ENCODE results near the gene TLE3.

TLE3 gene

DNA sequence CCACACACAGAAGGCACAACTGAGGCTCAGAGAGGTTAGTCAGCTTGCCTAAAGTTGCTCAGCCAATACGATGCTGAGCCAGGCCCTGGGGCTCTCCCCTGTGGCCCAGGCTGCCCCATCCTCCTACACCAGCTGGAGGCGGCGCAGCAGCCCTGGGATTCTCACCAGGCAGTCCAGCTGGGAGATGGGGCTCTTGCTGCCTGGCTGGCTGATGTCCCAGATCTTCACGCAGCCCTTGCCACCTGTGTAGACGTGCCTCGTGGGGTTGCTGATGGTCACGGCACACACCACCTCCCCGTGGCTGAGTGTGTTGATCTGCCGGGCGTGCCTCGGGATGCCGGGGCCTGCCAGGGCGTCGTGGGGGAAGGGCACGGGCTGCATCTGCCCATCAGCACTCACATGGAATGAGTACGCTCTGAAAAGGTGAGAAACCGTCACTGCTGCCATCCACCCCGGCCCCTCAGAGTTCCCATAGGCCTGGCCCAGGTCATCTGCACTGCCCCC lies 42.8 kb downstream of the TLE3 start:
- no peak for DNase-seq (ENCODE audit: low read depth in 2 of 2)
- TF ChIP-seq, protein P1, sequence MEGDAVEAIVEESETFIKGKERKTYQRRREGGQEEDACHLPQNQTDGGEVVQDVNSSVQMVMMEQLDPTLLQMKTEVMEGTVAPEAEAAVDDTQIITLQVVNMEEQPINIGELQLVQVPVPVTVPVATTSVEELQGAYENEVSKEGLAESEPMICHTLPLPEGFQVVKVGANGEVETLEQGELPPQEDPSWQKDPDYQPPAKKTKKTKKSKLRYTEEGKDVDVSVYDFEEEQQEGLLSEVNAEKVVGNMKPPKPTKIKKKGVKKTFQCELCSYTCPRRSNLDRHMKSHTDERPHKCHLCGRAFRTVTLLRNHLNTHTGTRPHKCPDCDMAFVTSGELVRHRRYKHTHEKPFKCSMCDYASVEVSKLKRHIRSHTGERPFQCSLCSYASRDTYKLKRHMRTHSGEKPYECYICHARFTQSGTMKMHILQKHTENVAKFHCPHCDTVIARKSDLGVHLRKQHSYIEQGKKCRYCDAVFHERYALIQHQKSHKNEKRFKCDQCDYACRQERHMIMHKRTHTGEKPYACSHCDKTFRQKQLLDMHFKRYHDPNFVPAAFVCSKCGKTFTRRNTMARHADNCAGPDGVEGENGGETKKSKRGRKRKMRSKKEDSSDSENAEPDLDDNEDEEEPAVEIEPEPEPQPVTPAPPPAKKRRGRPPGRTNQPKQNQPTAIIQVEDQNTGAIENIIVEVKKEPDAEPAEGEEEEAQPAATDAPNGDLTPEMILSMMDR (IDR thresholded peaks at IDR 0.05; ENCODE audit: low read depth, low read length) = no peak
- no peak overlapping the region for H3K4me3 ChIP-seq (replicated peaks in 1 of 2; ENCODE audit: low read depth in 2 of 2, low read length in 2 of 2)

DNA sequence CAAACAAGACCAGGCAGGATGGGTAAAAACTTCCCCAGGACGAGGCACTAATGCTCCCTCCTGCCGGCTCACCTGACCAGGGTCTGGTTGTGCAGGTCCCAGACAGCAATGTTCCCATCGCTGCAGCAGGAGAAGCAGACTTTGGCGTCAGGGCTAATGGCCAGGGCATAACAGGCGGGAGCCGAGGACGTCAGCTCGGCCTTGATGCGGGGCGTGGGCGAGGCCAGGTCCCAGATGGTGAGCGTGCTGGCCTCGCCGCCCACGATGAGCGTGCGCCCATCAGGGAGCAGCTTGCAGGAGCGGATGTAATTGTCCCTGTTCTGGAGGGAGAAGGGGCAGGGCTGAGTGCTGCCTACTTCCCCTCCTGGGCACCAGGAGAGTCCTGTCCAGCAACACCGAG lies 43.4 kb downstream of the TLE3 start:
- TF ChIP-seq, protein P1 (IDR thresholded peaks at IDR 0.05; ENCODE audit: low read depth, low read length) = no peak
- H3K4me3 ChIP-seq (replicated peaks in 1 of 2; ENCODE audit: low read depth in 2 of 2, low read length in 2 of 2) = no peak overlapping the region
- DNase-seq (ENCODE audit: low read depth in 2 of 2) = no peak

DNA sequence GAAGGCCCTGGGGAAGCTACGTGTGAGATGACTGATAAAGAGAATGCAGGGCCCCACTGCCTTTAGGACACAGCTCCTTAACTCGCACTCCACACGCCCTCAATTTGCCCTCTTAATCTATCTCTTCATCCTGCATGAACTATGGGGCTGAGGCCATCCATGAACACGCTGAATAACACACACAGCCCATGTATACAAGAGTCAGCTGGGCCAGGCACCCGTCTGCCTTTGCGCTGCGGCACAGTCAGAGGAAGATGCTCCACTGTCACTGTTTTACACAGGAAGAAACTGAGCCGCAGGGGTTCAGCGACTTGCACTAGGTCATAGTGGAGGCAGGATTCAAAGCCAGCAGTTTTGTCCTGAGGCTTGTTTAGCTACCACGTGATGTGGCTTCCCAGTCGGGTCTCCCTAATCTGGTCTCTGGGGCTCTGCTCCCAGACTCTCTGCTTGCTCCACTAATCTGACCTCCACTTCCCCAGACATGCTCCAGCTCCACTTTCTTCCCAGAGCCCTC lies 43.9 kb downstream of the TLE3 start:
- no peak for DNase-seq (ENCODE audit: low read depth in 2 of 2)
- TF ChIP-seq, protein P1 (IDR thresholded peaks at IDR 0.05; ENCODE audit: low read depth, low read length) = no peak
- no peak overlapping the region for H3K4me3 ChIP-seq (replicated peaks in 1 of 2; ENCODE audit: low read depth in 2 of 2, low read length in 2 of 2)

DNA sequence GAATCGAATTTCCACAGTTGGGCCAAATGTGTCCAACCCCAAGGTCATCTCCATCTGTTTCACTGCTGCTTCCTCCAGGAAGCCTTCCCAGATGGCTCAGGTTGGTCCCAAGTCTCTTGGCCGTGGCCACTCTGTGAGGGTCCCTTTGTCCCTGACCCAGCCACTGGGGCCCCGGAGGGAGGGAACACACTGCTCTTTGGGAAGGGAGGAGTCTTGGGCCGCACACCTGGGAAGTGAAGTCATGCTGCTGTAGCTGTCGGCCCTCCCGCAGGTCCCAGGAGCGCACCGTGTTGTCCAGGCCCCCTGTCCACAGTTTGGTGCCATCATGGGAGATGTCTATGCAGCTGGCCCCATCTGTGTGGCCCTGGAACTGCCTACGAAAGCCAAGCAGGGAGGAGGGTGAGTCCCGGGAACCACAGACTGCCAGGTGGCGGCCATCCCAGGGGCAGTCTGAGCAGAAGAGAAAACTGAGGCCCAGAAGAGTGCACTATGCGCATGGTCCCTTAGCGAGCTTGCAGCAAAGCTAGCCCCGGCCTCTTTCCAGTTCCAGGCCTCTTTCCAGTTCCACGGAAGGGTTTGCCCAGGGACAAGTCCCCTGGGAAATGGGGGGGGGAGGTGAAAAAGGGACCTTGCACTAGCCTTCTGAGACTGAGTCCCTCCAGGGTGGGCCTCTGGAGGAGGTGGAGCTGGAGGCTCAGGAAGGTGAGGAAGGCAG lies 44.6 kb downstream of the TLE3 start:
- TF ChIP-seq, protein P1 (IDR thresholded peaks at IDR 0.05; ENCODE audit: low read depth, low read length) = no peak
- no peak overlapping the region for H3K4me3 ChIP-seq (replicated peaks in 1 of 2; ENCODE audit: low read depth in 2 of 2, low read length in 2 of 2)
- no peak for DNase-seq (ENCODE audit: low read depth in 2 of 2)

DNA sequence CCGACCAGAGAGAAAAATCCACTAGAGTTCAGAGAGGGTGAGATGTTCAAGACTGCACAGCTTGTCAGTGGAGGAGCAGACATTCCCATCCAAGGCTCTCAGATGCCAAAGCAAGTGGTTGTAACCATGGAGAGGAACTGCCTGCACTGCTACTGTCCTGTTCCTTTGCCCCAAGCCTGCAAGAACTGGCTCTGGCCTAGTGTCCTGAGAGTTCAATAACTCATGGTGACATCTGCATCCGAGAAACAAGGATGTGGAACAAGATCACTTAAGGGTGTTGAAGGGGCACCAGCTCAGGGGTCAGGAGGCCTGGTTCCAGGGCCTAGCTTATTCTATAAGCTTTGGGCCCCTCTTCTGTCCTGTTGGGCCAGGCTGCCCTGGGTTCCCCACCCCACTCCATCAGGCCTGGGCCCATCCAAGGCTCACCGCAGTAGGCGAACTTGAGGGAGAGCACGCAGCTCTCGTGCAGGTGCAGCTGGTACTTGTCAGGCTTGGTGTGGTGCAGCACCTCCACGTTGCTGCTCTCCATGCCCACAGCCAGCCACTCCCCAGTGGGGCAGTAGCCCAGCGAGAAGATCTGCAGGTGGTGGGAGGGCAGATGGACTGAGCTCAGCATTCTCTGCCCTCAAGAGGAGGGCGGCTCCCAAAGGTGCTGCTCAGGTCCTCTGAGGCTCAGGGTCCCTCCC lies 45.6 kb downstream of the TLE3 start:
- no peak for DNase-seq (ENCODE audit: low read depth in 2 of 2)
- no peak overlapping the region for H3K4me3 ChIP-seq (replicated peaks in 1 of 2; ENCODE audit: low read depth in 2 of 2, low read length in 2 of 2)

DNA sequence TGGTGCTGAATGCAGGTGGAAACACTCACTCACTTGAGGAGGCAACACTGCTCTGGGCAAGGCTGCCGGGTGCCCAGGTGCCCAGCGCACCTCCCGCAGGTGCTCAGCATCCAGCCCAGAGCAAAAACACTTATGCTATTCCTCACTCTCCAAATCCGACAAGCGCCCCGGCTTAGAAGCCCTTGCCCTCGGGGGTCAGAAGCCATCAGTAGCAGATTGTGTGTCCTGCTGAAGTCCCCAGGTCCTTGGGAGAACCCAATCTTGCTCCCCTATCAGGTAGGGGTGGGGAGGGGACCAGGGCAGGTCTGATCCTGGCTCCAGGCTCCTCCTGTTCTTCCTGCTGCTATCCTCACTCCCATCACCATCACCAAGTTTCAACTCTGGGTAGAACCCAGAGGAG lies 46.7 kb downstream of the TLE3 start:
- no peak overlapping the region for H3K4me3 ChIP-seq (replicated peaks in 1 of 2; ENCODE audit: low read depth in 2 of 2, low read length in 2 of 2)
- TF ChIP-seq, protein P1 (IDR thresholded peaks at IDR 0.05; ENCODE audit: low read depth, low read length) = no peak
- no peak for DNase-seq (ENCODE audit: low read depth in 2 of 2)

More for the DNA sequence above, 45.6 kb downstream of the TLE3 start:
- TF ChIP-seq, protein P1 (IDR thresholded peaks at IDR 0.05; ENCODE audit: low read depth, low read length) = no peak

Measured in cardiac fibroblast (primary cell).